Keratinocyte (primary cell): ENCODE measurements around the gene PHF12. TPM values are rescaled to one million over a fixed set of nuclear protein-coding genes. Genes with fewer than 3 reads are reported as not detected.
A peak's percentile ranks its signal among the peaks of the same experiment; 100 is the strongest.

Experiments
- DNase-seq: peaks from one replicate; pipeline ENCODE4 v3.0.0-alpha.2; 2011; ENCODE audit warnings: low read depth, missing footprints, low spot score
- FAIRE-seq: peaks from 2 replicates; lab custom pipeline; 2011; peaks lifted over from hg19 to GRCh38; lab: Jason Lieb, UNC
- H2AFZ ChIP-seq: 2 replicates; pipeline ENCODE4 v1.6.0; 2012; ENCODE audit warnings: low read length, control low read depth, inconsistent platforms; ENCODE audit not compliant: control insufficient read depth
- H3K27ac ChIP-seq: 2 replicates; pipeline ENCODE4 v1.5.1; 2011; ENCODE audit warnings: low read length; ENCODE audit not compliant: control insufficient read depth, insufficient read depth
- H3K27me3 ChIP-seq: 3 replicates; pipeline ENCODE4 v1.6.0; 2011; ENCODE audit warnings: low read length; ENCODE audit not compliant: control insufficient read depth, insufficient read depth; ENCODE audit errors: extremely low read depth
- H3K36me3 ChIP-seq, 2 experiments: 2 replicates in 1 of 2; 3 replicates in 1 of 2; pipeline ENCODE4 v1.5.1; 2011; ENCODE audit warnings: low read length in 2 of 2, mild to moderate bottlenecking in 1 of 2; ENCODE audit not compliant: control insufficient read depth in 2 of 2, insufficient read depth in 2 of 2; ENCODE audit errors: extremely low read depth in 1 of 2
- H3K4me1 ChIP-seq: 3 replicates; pipeline ENCODE4 v1.5.1; 2011; ENCODE audit warnings: low read length; ENCODE audit not compliant: control insufficient read depth, insufficient read depth; ENCODE audit errors: extremely low read depth
- H3K4me2 ChIP-seq: 3 replicates; pipeline ENCODE4 v1.6.0; 2011; ENCODE audit warnings: low read depth, low read length; ENCODE audit not compliant: control insufficient read depth, insufficient read depth; ENCODE audit errors: extremely low read depth
- H3K4me3 ChIP-seq, 3 experiments: fragments of 200-600 bp in 1 of 3; sonication (generic) in 1 of 3; 2 replicates in 2 of 3; 3 replicates in 1 of 3; pipeline ENCODE4 v1.5.1; 2011 to 2016; ENCODE audit warnings: low read length in 3 of 3, mild to moderate bottlenecking in 3 of 3, control low read depth in 2 of 3, inconsistent platforms in 1 of 3, low read depth in 1 of 3, mixed read lengths in 1 of 3, mixed run types in 1 of 3, moderate library complexity in 1 of 3; ENCODE audit not compliant: control insufficient read depth in 2 of 3, insufficient read depth in 2 of 3; ENCODE audit errors: extremely low read depth in 1 of 3
- H3K79me2 ChIP-seq: 2 replicates; pipeline ENCODE4 v1.6.0; 2012; ENCODE audit warnings: low read length; ENCODE audit not compliant: control insufficient read depth, insufficient read depth
- H3K9ac ChIP-seq: 3 replicates; pipeline ENCODE4 v1.6.0; 2011; ENCODE audit warnings: low read length; ENCODE audit not compliant: control insufficient read depth, insufficient read depth; ENCODE audit errors: extremely low read depth
- H3K9me1 ChIP-seq: 3 replicates; pipeline ENCODE4 v1.6.0; 2011; ENCODE audit warnings: low read length; ENCODE audit not compliant: control insufficient read depth, insufficient read depth; ENCODE audit errors: extremely low read depth
- H3K9me3 ChIP-seq: 2 replicates; pipeline ENCODE4 v1.5.1; 2012; ENCODE audit warnings: low read depth, low read length; ENCODE audit not compliant: control insufficient read depth
- H4K20me1 ChIP-seq: 3 replicates; pipeline ENCODE4 v1.6.0; 2011; ENCODE audit warnings: low read length; ENCODE audit not compliant: control insufficient read depth, insufficient read depth; ENCODE audit errors: extremely low read depth
- CTCF ChIP-seq, 3 experiments: IDR thresholded peaks in 1 of 3; conservative IDR thresholded peaks in 1 of 3; optimal IDR thresholded peaks in 1 of 3; 2 replicates in 2 of 3; 3 replicates in 1 of 3; pipeline versions ENCODE3 to v1.5.1; 2011; ENCODE audit warnings: low read length in 3 of 3, mild to moderate bottlenecking in 3 of 3, moderate library complexity in 2 of 3, control low read depth in 1 of 3, inconsistent platforms in 1 of 3; ENCODE audit not compliant: insufficient read depth in 2 of 3; ENCODE audit errors: extremely low read depth in 1 of 3
- EZH2 ChIP-seq: IDR thresholded peaks from one replicate; pipeline ENCODE4 v1.6.1; 2012; ENCODE audit warnings: inconsistent platforms, mild to moderate bottlenecking, low read length, moderate library complexity
- dilution Hi-C: fragments of 300-500 bp; cut with MboI; formaldehyde crosslinking; loops from one replicate; pipeline ENCODE4 v1.7.0; 2020; ENCODE audit warnings: low sequenced_read_pairs; ENCODE audit not compliant: extremely low pct_ligation_motif_present
- polyA plus RNA-seq, 5 experiments: library from polyadenylated mRNA; depleted of rRNA in 3 of 5; stranded (reverse) in 3 of 5; stranded (forward) in 1 of 5; unstranded in 1 of 5; fragments of >200 nt; gene quantifications; 1 replicate in 1 of 5; 2 replicates in 3 of 5; 3 replicates in 1 of 5; pipeline versions ENCODE4 v1.2.1 to v1.2.3, GENCODE V29; 2011 to 2012; ENCODE audit warnings: missing spikeins in 2 of 5, low read depth in 1 of 5, low replicate concordance in 1 of 5

PHF12 gene
- polyA plus RNA-seq, 1 donor (not counting 4 experiments of a cell fraction or from before 2014, with no cell fraction given), result 9.6 TPM

- H3K36me3 ChIP-seq, result peaks cover 59 to 71% of the 10 kb centered on the region in 2 experiments
- H3K9me3 ChIP-seq, result peaks cover 6% of the 10 kb centered on the region
- no peaks in the 10 kb centered on the region for H3K9me1 ChIP-seq
- H3K27me3 ChIP-seq, result no peaks in the 10 kb centered on the region
- H3K27ac ChIP-seq, result no peak overlapping the region
- H2AFZ ChIP-seq, result no peak overlapping the region
- TF ChIP-seq EZH2 (no peak), CTCF (optimal IDR thresholded peaks at IDR 0.05 in 1 of 3, IDR thresholded peaks at IDR 0.05 in 1 of 3, conservative IDR thresholded peaks at IDR 0.05 in 1 of 3; ENCODE audit: extremely low read depth in 1 of 3, insufficient read depth in 2 of 3, low read length in 3 of 3) (peak in 2 of 3 experiments; percentile 21 to 43)
- dilution Hi-C loops, result no loop called here
- no peaks in the 10 kb centered on the region for H4K20me1 ChIP-seq
- H3K4me1 ChIP-seq, result peaks cover 13% of the 10 kb centered on the region
- no peak overlapping the region for H3K4me2 ChIP-seq
- DNase-seq, result no peak
- no peaks in the 10 kb centered on the region for H3K79me2 ChIP-seq
- no peak overlapping the region for H3K9ac ChIP-seq
- no peak for FAIRE-seq
- no peak overlapping the region for H3K4me3 ChIP-seq
Measured at GRCh38 chr17:28912281-28912937, 38.9 kb downstream of the PHF12 start.

- dilution Hi-C loops, result no loop called here
- FAIRE-seq (no peak), DNase-seq (no peak)
- Histone ChIP-seq H2AFZ (no peak overlapping the region), H3K36me3 (peaks cover 54 to 66% of the 10 kb centered on the region in 2 experiments), H3K9ac (no peak overlapping the region), H3K9me3 (peaks cover 6% of the 10 kb centered on the region), H3K4me1 (peaks cover 14% of the 10 kb centered on the region), H4K20me1 (no peaks in the 10 kb centered on the region), H3K9me1 (no peaks in the 10 kb centered on the region), H3K27me3 (no peaks in the 10 kb centered on the region), H3K27ac (no peak overlapping the region), H3K4me2 (no peak overlapping the region), H3K79me2 (no peaks in the 10 kb centered on the region), H3K4me3 (no peak overlapping the region)
- no peak for TF ChIP-seq EZH2
Measured at GRCh38 chr17:28911411-28912045, 39.8 kb downstream of the PHF12 start.
